Activated naive CD8-positive, alpha-beta T cell (primary cell): ENCODE measurements around the gene OXCT1.

Experiments used
- H3K27ac Mint-ChIP-seq: one replicate; pipeline ENCODE4 v1.8.0; 2021; ENCODE audit warnings: mixed read lengths
- H3K27me3 Mint-ChIP-seq: one replicate; pipeline ENCODE4 v1.8.0; 2021; ENCODE audit warnings: mixed read lengths
- H3K36me3 Mint-ChIP-seq: one replicate; pipeline ENCODE4 v1.8.0; 2021; ENCODE audit warnings: mixed read lengths
- H3K4me1 Mint-ChIP-seq: one replicate; pipeline ENCODE4 v1.8.0; 2021; ENCODE audit warnings: low read depth, mixed read lengths
- H3K4me3 Mint-ChIP-seq: one replicate; pipeline ENCODE4 v1.8.0; 2021; ENCODE audit warnings: mild to moderate bottlenecking, mixed read lengths
- H3K9me3 Mint-ChIP-seq: one replicate; pipeline ENCODE4 v1.8.0; 2021; ENCODE audit warnings: low read depth, mixed read lengths

Gene OXCT1

GRCh38 chr5:41708604-41708940 is 161.7 kb downstream of the OXCT1 start:
- Mint-ChIP-seq H3K4me1 (no peaks in the 10 kb centered on the region), H3K27me3 (peaks cover 1% of the 10 kb centered on the region), H3K4me3 (no peak overlapping the region), H3K36me3 (peaks cover 2% of the 10 kb centered on the region), H3K9me3 (peaks cover 37% of the 10 kb centered on the region), H3K27ac (no peak overlapping the region)

- H3K36me3 Mint-ChIP-seq, result peaks cover 2% of the 10 kb centered on the region
- peaks cover 32% of the 10 kb centered on the region for H3K9me3 Mint-ChIP-seq
- H3K4me3 Mint-ChIP-seq, result no peak overlapping the region
- H3K27ac Mint-ChIP-seq, result no peak overlapping the region
- H3K27me3 Mint-ChIP-seq, result peaks cover 1% of the 10 kb centered on the region
- H3K4me1 Mint-ChIP-seq, result no peaks in the 10 kb centered on the region
Observed at GRCh38 chr5:41707853-41708603, 162.2 kb downstream of the OXCT1 start.

GRCh38 chr5:41695920-41696582 is 174.2 kb downstream of the OXCT1 start:
- Mint-ChIP-seq H3K27ac (no peak overlapping the region), H3K36me3 (no peaks in the 10 kb centered on the region), H3K27me3 (peaks cover 14% of the 10 kb centered on the region), H3K9me3 (peaks cover 17% of the 10 kb centered on the region), H3K4me3 (no peak overlapping the region), H3K4me1 (no peaks in the 10 kb centered on the region)

GRCh38 chr5:41686767-41687166 is 183.5 kb downstream of the OXCT1 start:
- H3K4me3 Mint-ChIP-seq, result no peak overlapping the region
- no peak overlapping the region for H3K27ac Mint-ChIP-seq
- no peaks in the 10 kb centered on the region for H3K4me1 Mint-ChIP-seq
- H3K9me3 Mint-ChIP-seq, result peaks cover 5% of the 10 kb centered on the region
- H3K36me3 Mint-ChIP-seq, result no peaks in the 10 kb centered on the region
- H3K27me3 Mint-ChIP-seq, result peaks cover 6% of the 10 kb centered on the region

- Mint-ChIP-seq H3K27ac (no peak overlapping the region), H3K4me3 (no peak overlapping the region), H3K27me3 (peaks cover 6% of the 10 kb centered on the region), H3K36me3 (no peaks in the 10 kb centered on the region), H3K4me1 (no peaks in the 10 kb centered on the region), H3K9me3 (no peaks in the 10 kb centered on the region)
Observed at GRCh38 chr5:41686191-41686590, 184.0 kb downstream of the OXCT1 start.

GRCh38 chr5:41683181-41683580 is 187.0 kb downstream of the OXCT1 start:
- no peak overlapping the region for H3K27ac Mint-ChIP-seq
- H3K9me3 Mint-ChIP-seq, result no peaks in the 10 kb centered on the region
- H3K36me3 Mint-ChIP-seq, result no peaks in the 10 kb centered on the region
- H3K27me3 Mint-ChIP-seq, result peaks cover 8% of the 10 kb centered on the region
- H3K4me1 Mint-ChIP-seq, result no peaks in the 10 kb centered on the region
- H3K4me3 Mint-ChIP-seq, result no peak overlapping the region

GRCh38 chr5:41682641-41683040 is 187.6 kb downstream of the OXCT1 start:
- Mint-ChIP-seq H3K4me1 (no peaks in the 10 kb centered on the region), H3K4me3 (no peak overlapping the region), H3K27ac (no peak overlapping the region), H3K9me3 (no peaks in the 10 kb centered on the region), H3K36me3 (no peaks in the 10 kb centered on the region), H3K27me3 (peaks cover 8% of the 10 kb centered on the region)

- no peak overlapping the region for H3K27ac Mint-ChIP-seq
- H3K9me3 Mint-ChIP-seq, result no peaks in the 10 kb centered on the region
- no peaks in the 10 kb centered on the region for H3K36me3 Mint-ChIP-seq
- H3K4me3 Mint-ChIP-seq, result no peak overlapping the region
- peaks cover 8% of the 10 kb centered on the region for H3K27me3 Mint-ChIP-seq
- H3K4me1 Mint-ChIP-seq, result no peaks in the 10 kb centered on the region
Observed at GRCh38 chr5:41681840-41682239, 188.4 kb downstream of the OXCT1 start.
